Vagina (tissue), 2 donors: ENCODE results near the gene PCAT6. TPM values are rescaled to one million over a fixed set of nuclear protein-coding genes. Genes with fewer than 3 reads are reported as not detected.
A peak's percentile ranks its signal among the peaks of the same experiment; 100 is the strongest.

Experiments
- DNase-seq, 2 donors: peaks; one replicate each; pipeline ENCODE4 v3.0.0-alpha.2; 2017; ENCODE audit errors: extremely low spot score in 2 of 2
- H3K27ac ChIP-seq: fragments of 200-600 bp; sonication (generic); one replicate; pipeline ENCODE4 v1.5.1; 2019
- H3K27me3 ChIP-seq: fragments of 200-600 bp; sonication (generic); one replicate; pipeline ENCODE4 v1.5.1; 2019
- H3K36me3 ChIP-seq, 2 donors: fragments of 200-600 bp; sonication (generic); one replicate each; pipeline ENCODE4 v1.5.1; 2017 to 2019
- H3K4me1 ChIP-seq: fragments of 200-600 bp; sonication (generic); one replicate; pipeline ENCODE4 v1.5.1; 2019
- H3K4me3 ChIP-seq, 2 donors: fragments of 200-600 bp; sonication (generic); 1 replicate in 1 of 2; 2 replicates in 1 of 2; pipeline ENCODE4 v1.5.1; 2016 to 2019
- H3K9me3 ChIP-seq: fragments of 200-600 bp; sonication (generic); one replicate; pipeline ENCODE4 v1.5.1; 2019
- CTCF ChIP-seq, 3 experiments: fragments of 450-650 bp in 2 of 3; fragments of 200-600 bp in 1 of 3; sonication (generic) in 1 of 3; IDR thresholded peaks; one replicate each; pipeline ENCODE4 v1.5.1; 2017 to 2019; ENCODE audit warnings: antibody characterized with exemption in 3 of 3, mild to moderate bottlenecking in 2 of 3, moderate library complexity in 2 of 3
- POLR2A ChIP-seq, 2 donors: fragments of 450-650 bp; IDR thresholded peaks; one replicate each; pipeline ENCODE4 v1.6.1; 2017; ENCODE audit warnings: antibody characterized with exemption in 2 of 2, mild to moderate bottlenecking in 2 of 2, moderate library complexity in 2 of 2
- POLR2AphosphoS5 ChIP-seq, 2 donors: sonication (generic); formaldehyde crosslinking; IDR thresholded peaks; one replicate each; pipeline ENCODE4 v1.9.0; 2017; ENCODE audit warnings: antibody characterized with exemption in 2 of 2, mild to moderate bottlenecking in 2 of 2, low read depth in 1 of 2; ENCODE audit not compliant: insufficient read depth in 1 of 2
- intact Hi-C: fragments of 100-400 bp; cut with DNase I; formaldehyde crosslinking; loops from one replicate; pipeline ENCODE4 v1.15.1; 2023
- total RNA-seq: library from RNA; depleted of rRNA; stranded (reverse); fragments of >200 nt; gene quantifications from one replicate; pipeline ENCODE4 v1.2.3, GENCODE V29; 2016

PCAT6 gene
- total RNA-seq, 1 donor from 2014 or later = not detected

- peak overlapping the region; percentile 72 to 81 for H3K4me3 ChIP-seq
- no peak for TF ChIP-seq CTCF (IDR thresholded peaks at IDR 0.05)
- TF ChIP-seq POLR2A (IDR thresholded peaks at IDR 0.05) = no peak
- no peak for TF ChIP-seq POLR2AphosphoS5 (IDR thresholded peaks at IDR 0.05; ENCODE audit: insufficient read depth in 1 of 2, low read depth in 1 of 2)
- no peak for DNase-seq
- intact Hi-C loops = loop anchor here (10.0 kb wide), 1 partner anchor 75 kb away; the partner anchor contains the start of gene RABIF
- H3K27me3 ChIP-seq = no peaks in the 10 kb centered on the region
- no peaks in the 10 kb centered on the region for H3K9me3 ChIP-seq
- H3K36me3 ChIP-seq = no peaks in the 10 kb centered on the region
- H3K4me1 ChIP-seq = peaks cover 25% of the 10 kb centered on the region
- H3K27ac ChIP-seq = peak overlapping the region; percentile 84
These were observed 550 bp upstream of the PCAT6 start for GRCh38 chr1:202810193-202810614.

GRCh38 chr1:202811296-202812175 is 782 bp downstream of the PCAT6 start:
- Histone ChIP-seq H3K4me1 (peaks cover 13% of the 10 kb centered on the region), H3K4me3 (peak overlapping the region; percentile 72 to 81), H3K27ac (peak overlapping the region; percentile 84), H3K36me3 (no peaks in the 10 kb centered on the region), H3K9me3 (no peaks in the 10 kb centered on the region), H3K27me3 (no peaks in the 10 kb centered on the region)
- TF ChIP-seq POLR2AphosphoS5 (IDR thresholded peaks at IDR 0.05; ENCODE audit: insufficient read depth in 1 of 2, low read depth in 1 of 2) (no peak), POLR2A (IDR thresholded peaks at IDR 0.05) (no peak), CTCF (IDR thresholded peaks at IDR 0.05) (no peak)
- DNase-seq = no peak
- intact Hi-C loops = loop anchor here (10.0 kb wide), 1 partner anchor 73 kb away; the partner anchor contains the start of gene RABIF

- no peaks in the 10 kb centered on the region for H3K27me3 ChIP-seq
- no peaks in the 10 kb centered on the region for H3K9me3 ChIP-seq
- TF ChIP-seq POLR2AphosphoS5 (IDR thresholded peaks at IDR 0.05; ENCODE audit: insufficient read depth in 1 of 2, low read depth in 1 of 2) (peak in 1 of 2 donors; percentile 17), CTCF (IDR thresholded peaks at IDR 0.05) (no peak), POLR2A (IDR thresholded peaks at IDR 0.05) (no peak)
- DNase-seq = no peak
- H3K36me3 ChIP-seq = no peaks in the 10 kb centered on the region
- intact Hi-C loops = loop anchor here (10.0 kb wide), 1 partner anchor 72 kb away; the partner anchor contains the start of gene RABIF
- peak overlapping the region; percentile 5 to 81 for H3K4me3 ChIP-seq
- peaks cover 13% of the 10 kb centered on the region for H3K4me1 ChIP-seq
- H3K27ac ChIP-seq = no peak overlapping the region
These were observed 1.6 kb downstream of the PCAT6 start for GRCh38 chr1:202812176-202813026.

GRCh38 chr1:202815120-202815519 is 4.4 kb downstream of the PCAT6 start:
- TF ChIP-seq POLR2AphosphoS5 (IDR thresholded peaks at IDR 0.05; ENCODE audit: insufficient read depth in 1 of 2, low read depth in 1 of 2) (no peak), POLR2A (IDR thresholded peaks at IDR 0.05) (no peak), CTCF (IDR thresholded peaks at IDR 0.05) (no peak)
- no peaks in the 10 kb centered on the region for H3K36me3 ChIP-seq
- H3K27me3 ChIP-seq = no peaks in the 10 kb centered on the region
- peaks cover 13% of the 10 kb centered on the region for H3K4me1 ChIP-seq
- no peaks in the 10 kb centered on the region for H3K9me3 ChIP-seq
- intact Hi-C loops = loop anchor here (10.0 kb wide), 1 partner anchor 70 kb away; the partner anchor contains the start of gene RABIF
- no peak overlapping the region for H3K4me3 ChIP-seq
- H3K27ac ChIP-seq = no peak overlapping the region
- DNase-seq = no peak
